ENCODE measurements around the gene NPL. TPM values are rescaled to one million over a fixed set of nuclear protein-coding genes. Genes with fewer than 3 reads are reported as not detected.

The NPL gene
- total RNA-seq, 2 donors from 2014 or later = 5.8 to 8.7 TPM

DNA sequence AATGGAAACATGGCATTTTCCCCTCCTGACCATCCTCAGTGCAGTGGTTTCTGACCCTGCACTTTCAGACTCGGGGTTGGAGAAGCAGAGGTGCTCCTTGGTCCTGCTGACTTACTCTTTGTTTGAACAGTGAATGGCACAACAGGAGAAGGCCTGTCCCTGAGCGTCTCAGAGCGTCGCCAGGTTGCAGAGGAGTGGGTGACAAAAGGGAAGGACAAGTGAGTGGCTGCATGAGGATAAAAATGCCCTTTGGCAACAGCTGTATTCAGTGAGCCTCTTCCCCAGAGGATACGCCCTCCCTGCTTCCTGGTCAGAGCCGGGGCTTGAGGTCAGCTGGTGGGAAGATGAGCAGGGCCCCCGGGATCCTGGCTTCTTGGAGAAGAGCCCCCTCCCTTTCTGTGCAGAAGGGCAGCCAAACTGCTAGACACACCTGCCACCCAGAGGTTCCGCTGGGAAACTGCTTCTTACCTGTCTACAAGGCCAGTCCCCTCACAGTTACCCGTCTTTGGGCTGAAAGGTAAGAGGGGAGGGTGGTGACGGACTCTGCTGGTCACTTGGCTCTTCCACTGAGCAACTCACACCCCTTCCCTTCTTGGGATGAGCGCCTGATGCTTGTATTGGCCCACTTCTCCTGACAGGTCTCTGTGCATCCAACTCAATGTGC lies 16.6 kb downstream of the NPL start:
- 70 to 73% methylated on average over 7 to 11 of the region's 11 CpGs for WGBS, 2 experiments (ENCODE audit: insufficient coverage in 1 of 2, insufficient read length in 1 of 2)
- H3K27me3 ChIP-seq (ENCODE audit: control insufficient read depth, insufficient read depth, low read length, poor library complexity, severe bottlenecking) = no peaks in the 10 kb centered on the region
- H3K27me3 Mint-ChIP-seq (ENCODE audit: insufficient read depth) = peaks cover 5% of the 10 kb centered on the region
- H3K27ac Mint-ChIP-seq = no peak overlapping the region
- H3K4me3 ChIP-seq (ENCODE audit: low read length) = no peak overlapping the region
- DNase-seq = peak; percentile 92
- H3K4me1 Mint-ChIP-seq = peaks cover 18% of the 10 kb centered on the region
- no peak overlapping the region for H3K27ac ChIP-seq (ENCODE audit: low read depth, low read length)
- peaks cover 9% of the 10 kb centered on the region for H3K36me3 Mint-ChIP-seq (ENCODE audit: low read depth)
- peaks cover 15% of the 10 kb centered on the region for H3K36me3 ChIP-seq (ENCODE audit: control insufficient read depth, insufficient read depth, low read length)
- H3K4me3 Mint-ChIP-seq = no peak overlapping the region
- peak; percentile 83 for TF ChIP-seq CTCF (conservative IDR thresholded peaks at IDR 0.05)
- H3K9ac ChIP-seq (ENCODE audit: extremely low read depth, low read length, poor library complexity, severe bottlenecking) = no peak overlapping the region
- no peaks in the 10 kb centered on the region for H3K4me1 ChIP-seq (ENCODE audit: control insufficient read depth, insufficient read depth, low read length)
- no peaks in the 10 kb centered on the region for H3K9me3 ChIP-seq (ENCODE audit: control insufficient read depth, low read length)
- no peaks in the 10 kb centered on the region for H3K9me3 Mint-ChIP-seq

GRCh38 chr1:182807907-182808306 lies 18.3 kb downstream of the NPL start:
- peaks cover 18% of the 10 kb centered on the region for H3K4me1 Mint-ChIP-seq
- DNase-seq = no peak
- peaks cover 15% of the 10 kb centered on the region for H3K36me3 ChIP-seq (ENCODE audit: control insufficient read depth, insufficient read depth, low read length)
- no peak overlapping the region for H3K9ac ChIP-seq (ENCODE audit: extremely low read depth, low read length, poor library complexity, severe bottlenecking)
- H3K36me3 Mint-ChIP-seq (ENCODE audit: low read depth) = peaks cover 9% of the 10 kb centered on the region
- H3K4me1 ChIP-seq (ENCODE audit: control insufficient read depth, insufficient read depth, low read length) = no peaks in the 10 kb centered on the region
- no peak for TF ChIP-seq CTCF (conservative IDR thresholded peaks at IDR 0.05)
- no peaks in the 10 kb centered on the region for H3K9me3 ChIP-seq (ENCODE audit: control insufficient read depth, low read length)
- H3K4me3 ChIP-seq (ENCODE audit: low read length) = no peak overlapping the region
- H3K4me3 Mint-ChIP-seq = no peak overlapping the region
- no peak overlapping the region for H3K27ac Mint-ChIP-seq
- H3K9me3 Mint-ChIP-seq = no peaks in the 10 kb centered on the region
- peaks cover 11% of the 10 kb centered on the region for H3K27me3 Mint-ChIP-seq (ENCODE audit: insufficient read depth)
- 91 to 100% methylated on average over 1 to 3 of the region's 3 CpGs for WGBS, 2 experiments (ENCODE audit: insufficient coverage in 1 of 2, insufficient read length in 1 of 2)
- H3K27me3 ChIP-seq (ENCODE audit: control insufficient read depth, insufficient read depth, low read length, poor library complexity, severe bottlenecking) = no peaks in the 10 kb centered on the region
- no peak overlapping the region for H3K27ac ChIP-seq (ENCODE audit: low read depth, low read length)

GRCh38 chr1:182809414-182809957 lies 19.9 kb downstream of the NPL start:
- Histone ChIP-seq H3K4me3 (ENCODE audit: low read length) (no peak overlapping the region), H3K27ac (ENCODE audit: low read depth, low read length) (no peak overlapping the region), H3K9me3 (ENCODE audit: control insufficient read depth, low read length) (no peaks in the 10 kb centered on the region), H3K36me3 (ENCODE audit: control insufficient read depth, insufficient read depth, low read length) (peaks cover 18% of the 10 kb centered on the region), H3K9ac (ENCODE audit: extremely low read depth, low read length, poor library complexity, severe bottlenecking) (no peak overlapping the region), H3K4me1 (ENCODE audit: control insufficient read depth, insufficient read depth, low read length) (no peaks in the 10 kb centered on the region), H3K27me3 (ENCODE audit: control insufficient read depth, insufficient read depth, low read length, poor library complexity, severe bottlenecking) (no peaks in the 10 kb centered on the region)
- Mint-ChIP-seq H3K36me3 (ENCODE audit: low read depth) (peaks cover 7% of the 10 kb centered on the region), H3K27ac (no peak overlapping the region), H3K4me3 (no peak overlapping the region), H3K4me1 (peaks cover 18% of the 10 kb centered on the region), H3K9me3 (no peaks in the 10 kb centered on the region), H3K27me3 (ENCODE audit: insufficient read depth) (peaks cover 16% of the 10 kb centered on the region)
- no peak for DNase-seq
- WGBS, 2 experiments (ENCODE audit: insufficient coverage in 1 of 2, insufficient read length in 1 of 2) = 50 to 82% methylated on average over 1 to 2 of the region's 3 CpGs
- peak; percentile 11 for TF ChIP-seq CTCF (conservative IDR thresholded peaks at IDR 0.05)
